Right forelimb (tissue), 1 donor: Measurements from ENCODE around the gene SNX5.

Experiments
- DNase-seq: peaks from one replicate; pipeline ENCODE4 v3.0.0-alpha.2; 2018

SNX5 gene

GRCh38 chr20:17959257-17959627 lies 9.4 kb downstream of the SNX5 start:
- DNase-seq, result no peak

GRCh38 chr20:17958373-17959256 lies 10.0 kb downstream of the SNX5 start:
- DNase-seq, result no peak

GRCh38 chr20:17957505-17958363 lies 10.9 kb downstream of the SNX5 start:
- no peak for DNase-seq

GRCh38 chr20:17956099-17956685 lies 12.4 kb downstream of the SNX5 start:
- DNase-seq, result no peak

GRCh38 chr20:17955302-17955701 lies 13.3 kb downstream of the SNX5 start:
- no peak for DNase-seq

GRCh38 chr20:17953935-17954334 lies 14.7 kb downstream of the SNX5 start:
- no peak for DNase-seq

- no peak for DNase-seq
Measured at GRCh38 chr20:17952692-17953684, 15.6 kb downstream of the SNX5 start.

- DNase-seq, result no peak
Measured at GRCh38 chr20:17951323-17951722, 17.3 kb downstream of the SNX5 start.

GRCh38 chr20:17950670-17951069 lies 17.9 kb downstream of the SNX5 start:
- DNase-seq, result no peak

GRCh38 chr20:17949899-17950298 lies 18.7 kb downstream of the SNX5 start:
- DNase-seq, result no peak

- no peak for DNase-seq
Measured at GRCh38 chr20:17948442-17948841, 20.2 kb downstream of the SNX5 start.

GRCh38 chr20:17947474-17947815 lies 21.1 kb downstream of the SNX5 start:
- peak; percentile 24 for DNase-seq

- DNase-seq, result no peak
Measured at GRCh38 chr20:17946572-17947473, 21.8 kb downstream of the SNX5 start.

- DNase-seq, result no peak
Measured at GRCh38 chr20:17946040-17946439, 22.6 kb downstream of the SNX5 start.

- DNase-seq, result no peak
Measured at GRCh38 chr20:17944854-17945474, 23.6 kb downstream of the SNX5 start.

GRCh38 chr20:17943343-17943742 lies 25.3 kb downstream of the SNX5 start:
- no peak for DNase-seq

GRCh38 chr20:17941826-17942196 lies 26.8 kb downstream of the SNX5 start:
- DNase-seq, result no peak

GRCh38 chr20:17941087-17941825 lies 27.3 kb downstream of the SNX5 start:
- DNase-seq, result peak; percentile 38

GRCh38 chr20:17940224-17940971 lies 28.2 kb downstream of the SNX5 start:
- DNase-seq, result peak; percentile 45
